GM12878 (cell line): Measurements from ENCODE around the gene PAFAH2. TPM values are rescaled to one million over a fixed set of nuclear protein-coding genes. Genes with fewer than 3 reads are reported as not detected.

Source experiments
- ATAC-seq: fragments of 200-7000 bp; cut with Tn5 transposase; 3 replicates; pipeline ENCODE4 v1.9.1; 2020; ENCODE audit warnings: mild to moderate bottlenecking, moderate library complexity
- BruUV-seq: library from RNA; stranded (reverse); fragments of 400-500 nt; replicated peaks from 2 replicates; lab custom pipeline; 2021; lab: Mats Ljungman, UMichigan
- CTCF ChIA-PET: fragments of 300-600 bp; sonication (Branson Sonifier 250); formaldehyde crosslinking; extraction: SDS; loops from one replicate; lab custom pipeline; 2021; ENCODE audit warnings: inconsistent platforms; lab: Yijun Ruan, JAX
- POLR2A ChIA-PET: fragments of 350-600 bp; formaldehyde crosslinking; extraction: SDS; loops from one replicate; lab custom pipeline; 2021; ENCODE audit warnings: inconsistent platforms; lab: Charles Lee
- RAD21 ChIA-PET: fragments of 300-600 bp; sonication (Branson Sonifier 250); formaldehyde crosslinking; loops from one replicate; lab custom pipeline; 2023; ENCODE audit warnings: antibody characterized with exemption; ENCODE audit not compliant: unreplicated experiment; lab: Charles Lee
- SMC1A ChIA-PET: fragments of 300-600 bp; sonication (Branson Sonifier 250); formaldehyde crosslinking; loops from one replicate; lab custom pipeline; 2023; ENCODE audit not compliant: unreplicated experiment, uncharacterized antibody; lab: Charles Lee
- DNase-seq: peaks from one replicate; pipeline ENCODE4 v3.0.0-alpha.2; 2011; ENCODE audit warnings: low read depth, low spot score
- FAIRE-seq: peaks from 3 replicates; lab custom pipeline; 2011; peaks lifted over from hg19 to GRCh38; lab: Jason Lieb, UNC
- H2AFZ ChIP-seq: 2 replicates; pipeline ENCODE4 v1.6.0; 2011; ENCODE audit warnings: low read depth, low read length, control low read depth; ENCODE audit not compliant: control insufficient read depth
- H3K27ac ChIP-seq: 2 replicates; pipeline ENCODE4 v1.5.1; 2011; ENCODE audit warnings: control low read depth; ENCODE audit not compliant: control insufficient read depth, insufficient read depth
- H3K27me3 ChIP-seq, 2 experiments: replicated peaks in 1 of 2; 2 replicates each; pipeline versions ENCODE4 v1.6.0 to v1.6.1; 2011; ENCODE audit warnings: low read length in 1 of 2; ENCODE audit not compliant: control insufficient read depth in 2 of 2, insufficient read depth in 2 of 2
- H3K36me3 ChIP-seq, 2 experiments: 2 replicates each; pipeline ENCODE4 v1.5.1; 2011; ENCODE audit warnings: low read length in 1 of 2; ENCODE audit not compliant: control insufficient read depth in 2 of 2, insufficient read depth in 2 of 2
- H3K4me1 ChIP-seq: 2 replicates; pipeline ENCODE4 v1.6.1; 2011; ENCODE audit warnings: mild to moderate bottlenecking, low read length, moderate library complexity, mixed read lengths; ENCODE audit not compliant: control insufficient read depth, insufficient read depth
- H3K4me2 ChIP-seq: 2 replicates; pipeline ENCODE4 v1.6.0; 2011; ENCODE audit warnings: control low read depth; ENCODE audit not compliant: control insufficient read depth, insufficient read depth
- H3K4me3 ChIP-seq: fragments of 200-600 bp; sonication (generic); 2 replicates; pipeline ENCODE4 v1.5.1; 2016
- H3K79me2 ChIP-seq: 2 replicates; pipeline ENCODE4 v1.6.0; 2011; ENCODE audit warnings: low read length; ENCODE audit not compliant: control insufficient read depth, insufficient read depth
- H3K9ac ChIP-seq: 2 replicates; pipeline ENCODE4 v1.8.0; 2011; ENCODE audit warnings: low read length, control low read depth, mixed read lengths; ENCODE audit not compliant: control insufficient read depth, insufficient read depth
- H3K9me3 ChIP-seq: replicated peaks from 3 replicates; pipeline ENCODE4 v1.5.1; 2011; ENCODE audit warnings: mild to moderate bottlenecking, low read length; ENCODE audit not compliant: control insufficient read depth, insufficient read depth
- H4K20me1 ChIP-seq: 2 replicates; pipeline ENCODE4 v1.6.0; 2011; ENCODE audit not compliant: control insufficient read depth, insufficient read depth
- CBX3 ChIP-seq: fragments of 200-600 bp; sonication (generic); IDR thresholded peaks from 2 replicates; pipeline ENCODE4 v1.6.1; 2016; ENCODE audit warnings: low read depth, borderline replicate concordance
- IKZF1 ChIP-seq: fragments of 450-650 bp; conservative IDR thresholded peaks from 2 replicates; pipeline ENCODE4 v1.6.1; 2017; ENCODE audit warnings: antibody characterized with exemption, mild to moderate bottlenecking
- NFYA ChIP-seq: IDR thresholded peaks from 2 replicates; pipeline ENCODE4 v1.6.1; 2011; ENCODE audit warnings: low read depth, mild to moderate bottlenecking, low read length, improper control_type of control experiment, borderline replicate concordance
- SIN3A ChIP-seq: IDR thresholded peaks from 2 replicates; pipeline ENCODE4 v1.6.1; 2012; ENCODE audit warnings: low read depth, low read length, improper control_type of control experiment
- SREBF1 ChIP-seq: IDR thresholded peaks from 2 replicates; pipeline ENCODE4 v1.6.1; 2012; ENCODE audit warnings: mild to moderate bottlenecking, low read length
- ZNF622 ChIP-seq: fragments of 450-650 bp; IDR thresholded peaks from 2 replicates; pipeline ENCODE4 v1.6.1; 2017; ENCODE audit warnings: mild to moderate bottlenecking, inconsistent platforms
- WGBS: methylation state at CpG from one replicate; pipeline ENCODE4 v1.1.6; 2016; ENCODE audit warnings: low lambda C conversion rate; ENCODE audit not compliant: insufficient replicate concordance, insufficient coverage; ENCODE audit errors: missing lambda C conversion rate; 5-methylcytosine and 5-hydroxymethylcytosine counted together
- in situ Hi-C: fragments of 300-500 bp; cut with MboI; formaldehyde crosslinking; loops from 9 replicates; pipeline ENCODE4 v1.14.3; 2018; ENCODE audit warnings: mixed read lengths
- intact Hi-C: fragments of 100-400 bp; cut with micrococcal nuclease; formaldehyde crosslinking; loops from one replicate; pipeline ENCODE4 v1.14.2; 2022; ENCODE audit not compliant: unreplicated experiment
- polyA plus RNA-seq, 11 experiments: library from polyadenylated mRNA; depleted of rRNA in 4 of 11; unstranded in 6 of 11; stranded (reverse) in 5 of 11; fragments of >200 nt; fragmentation: Nextera tagmentation in 4 of 11; fragmentation: Illumina TruSeq in 1 of 11; extraction: Ambion mirVana in 4 of 11; extraction: Trizol in 1 of 11; gene quantifications; 1 replicate in 1 of 11; 2 replicates in 10 of 11; pipeline versions ENCODE4 v1.2.1 to v1.2.3, GENCODE V29; 2011 to 2016; ENCODE audit warnings: inconsistent platforms in 2 of 11, missing spikeins in 2 of 11, low read depth in 1 of 11
- total RNA-seq, 4 experiments: library from RNA; depleted of rRNA in 3 of 4; stranded (reverse); fragments of >200 nt in 3 of 4; fragmentation: Illumina TruSeq in 1 of 4; extraction: Trizol in 1 of 4; gene quantifications; 2 replicates each; pipeline versions ENCODE4 v1.2.1 to v1.2.3, GENCODE V29; 2013 to 2021
- TF ChIP-seq, protein P1 (sequence below): IDR thresholded peaks from 2 replicates; pipeline ENCODE4 v1.6.1; 2012; ENCODE audit warnings: improper control_type of control experiment, low read depth, low read length; ENCODE audit not compliant: insufficient replicate concordance
- TF ChIP-seq, protein P2 (sequence below): fragments of 450-650 bp; IDR thresholded peaks from 2 replicates; pipeline ENCODE4 v1.6.1; 2017; ENCODE audit warnings: mild to moderate bottlenecking, moderate library complexity
- TF ChIP-seq, protein P3 (sequence below): fragments of 150-350 bp; IDR thresholded peaks from 2 replicates; pipeline ENCODE4 v1.6.1; 2016; ENCODE audit warnings: low read depth, low read length
- TF ChIP-seq, protein P4 (sequence below): IDR thresholded peaks from 2 replicates; pipeline ENCODE4 v1.6.1; 2012; ENCODE audit warnings: low read depth, low read length, improper control_type of control experiment

The PAFAH2 gene
- total and polyA plus RNA-seq, 10 of the 15 experiments (the other 5 are each of a cell fraction or from before 2014, with no cell fraction given) = 3.0 to 9.5 (median 6.5) TPM

DNA sequence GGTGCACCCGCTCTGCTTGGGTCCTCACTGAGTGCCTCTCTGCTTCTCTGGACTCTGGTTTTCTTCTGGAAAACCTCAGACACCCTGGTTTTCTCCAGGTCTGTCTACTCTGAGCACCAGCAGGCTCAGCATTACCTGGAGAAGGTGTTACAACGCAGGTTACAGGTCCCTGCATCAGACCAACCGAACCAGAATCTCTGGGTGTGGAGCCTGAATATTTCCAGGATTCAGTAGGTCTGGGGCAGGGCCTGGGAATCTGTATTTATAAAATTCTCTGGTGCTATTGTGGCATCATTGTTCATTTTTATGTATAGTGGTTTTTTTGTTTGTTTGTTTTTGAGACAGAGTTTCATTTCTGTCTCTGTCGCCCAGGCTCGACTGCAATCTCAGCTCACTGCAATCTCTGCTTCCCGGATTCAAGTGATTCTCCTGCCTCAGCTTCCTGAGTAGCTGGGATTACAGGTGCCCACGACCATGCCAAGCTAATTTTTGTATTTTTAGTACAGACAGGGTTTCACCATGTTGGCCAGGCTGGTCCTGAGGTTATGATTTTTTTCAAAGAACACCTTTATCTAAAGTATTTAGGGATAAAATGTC lies 49.5 kb upstream of the PAFAH2 start:
- CTCF ChIA-PET = no interaction called here
- Histone ChIP-seq H2AFZ (no peak overlapping the region), H3K9me3 (no peaks in the 10 kb centered on the region), H3K4me1 (no peaks in the 10 kb centered on the region)
- FAIRE-seq = no peak
- WGBS = 24% methylated on average over 7 of the region's 7 CpGs
- TF ChIP-seq SIN3A (no peak), ZNF622 (no peak), CBX3 (no peak), SREBF1 (no peak), IKZF1 (no peak), NFYA (no peak)
- TF ChIP-seq, protein P1, sequence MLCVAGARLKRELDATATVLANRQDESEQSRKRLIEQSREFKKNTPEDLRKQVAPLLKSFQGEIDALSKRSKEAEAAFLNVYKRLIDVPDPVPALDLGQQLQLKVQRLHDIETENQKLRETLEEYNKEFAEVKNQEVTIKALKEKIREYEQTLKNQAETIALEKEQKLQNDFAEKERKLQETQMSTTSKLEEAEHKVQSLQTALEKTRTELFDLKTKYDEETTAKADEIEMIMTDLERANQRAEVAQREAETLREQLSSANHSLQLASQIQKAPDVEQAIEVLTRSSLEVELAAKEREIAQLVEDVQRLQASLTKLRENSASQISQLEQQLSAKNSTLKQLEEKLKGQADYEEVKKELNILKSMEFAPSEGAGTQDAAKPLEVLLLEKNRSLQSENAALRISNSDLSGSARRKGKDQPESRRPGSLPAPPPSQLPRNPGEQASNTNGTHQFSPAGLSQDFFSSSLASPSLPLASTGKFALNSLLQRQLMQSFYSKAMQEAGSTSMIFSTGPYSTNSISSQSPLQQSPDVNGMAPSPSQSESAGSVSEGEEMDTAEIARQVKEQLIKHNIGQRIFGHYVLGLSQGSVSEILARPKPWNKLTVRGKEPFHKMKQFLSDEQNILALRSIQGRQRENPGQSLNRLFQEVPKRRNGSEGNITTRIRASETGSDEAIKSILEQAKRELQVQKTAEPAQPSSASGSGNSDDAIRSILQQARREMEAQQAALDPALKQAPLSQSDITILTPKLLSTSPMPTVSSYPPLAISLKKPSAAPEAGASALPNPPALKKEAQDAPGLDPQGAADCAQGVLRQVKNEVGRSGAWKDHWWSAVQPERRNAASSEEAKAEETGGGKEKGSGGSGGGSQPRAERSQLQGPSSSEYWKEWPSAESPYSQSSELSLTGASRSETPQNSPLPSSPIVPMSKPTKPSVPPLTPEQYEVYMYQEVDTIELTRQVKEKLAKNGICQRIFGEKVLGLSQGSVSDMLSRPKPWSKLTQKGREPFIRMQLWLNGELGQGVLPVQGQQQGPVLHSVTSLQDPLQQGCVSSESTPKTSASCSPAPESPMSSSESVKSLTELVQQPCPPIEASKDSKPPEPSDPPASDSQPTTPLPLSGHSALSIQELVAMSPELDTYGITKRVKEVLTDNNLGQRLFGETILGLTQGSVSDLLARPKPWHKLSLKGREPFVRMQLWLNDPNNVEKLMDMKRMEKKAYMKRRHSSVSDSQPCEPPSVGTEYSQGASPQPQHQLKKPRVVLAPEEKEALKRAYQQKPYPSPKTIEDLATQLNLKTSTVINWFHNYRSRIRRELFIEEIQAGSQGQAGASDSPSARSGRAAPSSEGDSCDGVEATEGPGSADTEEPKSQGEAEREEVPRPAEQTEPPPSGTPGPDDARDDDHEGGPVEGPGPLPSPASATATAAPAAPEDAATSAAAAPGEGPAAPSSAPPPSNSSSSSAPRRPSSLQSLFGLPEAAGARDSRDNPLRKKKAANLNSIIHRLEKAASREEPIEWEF = no peak
- TF ChIP-seq, protein P2, sequence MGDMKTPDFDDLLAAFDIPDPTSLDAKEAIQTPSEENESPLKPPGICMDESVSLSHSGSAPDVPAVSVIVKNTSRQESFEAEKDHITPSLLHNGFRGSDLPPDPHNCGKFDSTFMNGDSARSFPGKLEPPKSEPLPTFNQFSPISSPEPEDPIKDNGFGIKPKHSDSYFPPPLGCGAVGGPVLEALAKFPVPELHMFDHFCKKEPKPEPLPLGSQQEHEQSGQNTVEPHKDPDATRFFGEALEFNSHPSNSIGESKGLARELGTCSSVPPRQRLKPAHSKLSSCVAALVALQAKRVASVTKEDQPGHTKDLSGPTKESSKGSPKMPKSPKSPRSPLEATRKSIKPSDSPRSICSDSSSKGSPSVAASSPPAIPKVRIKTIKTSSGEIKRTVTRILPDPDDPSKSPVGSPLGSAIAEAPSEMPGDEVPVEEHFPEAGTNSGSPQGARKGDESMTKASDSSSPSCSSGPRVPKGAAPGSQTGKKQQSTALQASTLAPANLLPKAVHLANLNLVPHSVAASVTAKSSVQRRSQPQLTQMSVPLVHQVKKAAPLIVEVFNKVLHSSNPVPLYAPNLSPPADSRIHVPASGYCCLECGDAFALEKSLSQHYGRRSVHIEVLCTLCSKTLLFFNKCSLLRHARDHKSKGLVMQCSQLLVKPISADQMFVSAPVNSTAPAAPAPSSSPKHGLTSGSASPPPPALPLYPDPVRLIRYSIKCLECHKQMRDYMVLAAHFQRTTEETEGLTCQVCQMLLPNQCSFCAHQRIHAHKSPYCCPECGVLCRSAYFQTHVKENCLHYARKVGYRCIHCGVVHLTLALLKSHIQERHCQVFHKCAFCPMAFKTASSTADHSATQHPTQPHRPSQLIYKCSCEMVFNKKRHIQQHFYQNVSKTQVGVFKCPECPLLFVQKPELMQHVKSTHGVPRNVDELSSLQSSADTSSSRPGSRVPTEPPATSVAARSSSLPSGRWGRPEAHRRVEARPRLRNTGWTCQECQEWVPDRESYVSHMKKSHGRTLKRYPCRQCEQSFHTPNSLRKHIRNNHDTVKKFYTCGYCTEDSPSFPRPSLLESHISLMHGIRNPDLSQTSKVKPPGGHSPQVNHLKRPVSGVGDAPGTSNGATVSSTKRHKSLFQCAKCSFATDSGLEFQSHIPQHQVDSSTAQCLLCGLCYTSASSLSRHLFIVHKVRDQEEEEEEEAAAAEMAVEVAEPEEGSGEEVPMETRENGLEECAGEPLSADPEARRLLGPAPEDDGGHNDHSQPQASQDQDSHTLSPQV = no peak
- TF ChIP-seq, protein P3, sequence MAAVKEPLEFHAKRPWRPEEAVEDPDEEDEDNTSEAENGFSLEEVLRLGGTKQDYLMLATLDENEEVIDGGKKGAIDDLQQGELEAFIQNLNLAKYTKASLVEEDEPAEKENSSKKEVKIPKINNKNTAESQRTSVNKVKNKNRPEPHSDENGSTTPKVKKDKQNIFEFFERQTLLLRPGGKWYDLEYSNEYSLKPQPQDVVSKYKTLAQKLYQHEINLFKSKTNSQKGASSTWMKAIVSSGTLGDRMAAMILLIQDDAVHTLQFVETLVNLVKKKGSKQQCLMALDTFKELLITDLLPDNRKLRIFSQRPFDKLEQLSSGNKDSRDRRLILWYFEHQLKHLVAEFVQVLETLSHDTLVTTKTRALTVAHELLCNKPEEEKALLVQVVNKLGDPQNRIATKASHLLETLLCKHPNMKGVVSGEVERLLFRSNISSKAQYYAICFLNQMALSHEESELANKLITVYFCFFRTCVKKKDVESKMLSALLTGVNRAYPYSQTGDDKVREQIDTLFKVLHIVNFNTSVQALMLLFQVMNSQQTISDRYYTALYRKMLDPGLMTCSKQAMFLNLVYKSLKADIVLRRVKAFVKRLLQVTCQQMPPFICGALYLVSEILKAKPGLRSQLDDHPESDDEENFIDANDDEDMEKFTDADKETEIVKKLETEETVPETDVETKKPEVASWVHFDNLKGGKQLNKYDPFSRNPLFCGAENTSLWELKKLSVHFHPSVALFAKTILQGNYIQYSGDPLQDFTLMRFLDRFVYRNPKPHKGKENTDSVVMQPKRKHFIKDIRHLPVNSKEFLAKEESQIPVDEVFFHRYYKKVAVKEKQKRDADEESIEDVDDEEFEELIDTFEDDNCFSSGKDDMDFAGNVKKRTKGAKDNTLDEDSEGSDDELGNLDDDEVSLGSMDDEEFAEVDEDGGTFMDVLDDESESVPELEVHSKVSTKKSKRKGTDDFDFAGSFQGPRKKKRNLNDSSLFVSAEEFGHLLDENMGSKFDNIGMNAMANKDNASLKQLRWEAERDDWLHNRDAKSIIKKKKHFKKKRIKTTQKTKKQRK = no peak
- TF ChIP-seq, protein P4, sequence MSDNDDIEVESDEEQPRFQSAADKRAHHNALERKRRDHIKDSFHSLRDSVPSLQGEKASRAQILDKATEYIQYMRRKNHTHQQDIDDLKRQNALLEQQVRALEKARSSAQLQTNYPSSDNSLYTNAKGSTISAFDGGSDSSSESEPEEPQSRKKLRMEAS = no peak
- TF ChIP-seq, all 136 proteins: peak for 0
- POLR2A ChIA-PET = interaction anchor here (0.5 kb wide), 1 partner anchor 113 kb away, joined by 9 read pairs; no protein-coding TSS in a partner anchor
- no peaks in the 10 kb centered on the region for H4K20me1 ChIP-seq
- no peak overlapping the region for H3K4me2 ChIP-seq
- BruUV-seq = no TSS peak
- DNase-seq (no peak), ATAC-seq (no peak)
- intact Hi-C loops = no loop called here
- RAD21 ChIA-PET = no interaction called here
- SMC1A ChIA-PET = no interaction called here
- in situ Hi-C loops = loop anchor here (5.0 kb wide), 1 partner anchor 95 kb away; no protein-coding TSS in a partner anchor
- H3K9ac ChIP-seq = no peak overlapping the region
- no peaks in the 10 kb centered on the region for H3K79me2 ChIP-seq
- H3K27me3 ChIP-seq = peaks cover 13 to 21% of the 10 kb centered on the region in 2 experiments
- H3K4me3 ChIP-seq = no peak overlapping the region
- H3K27ac ChIP-seq = no peak overlapping the region
- no peaks in the 10 kb centered on the region for H3K36me3 ChIP-seq
